Neural cell (in vitro differentiated cells): Measurements from ENCODE around the gene S100A11.

Source experiments
- EP300 ChIP-seq: fragments of 450-650 bp; conservative IDR thresholded peaks from 2 replicates; pipeline ENCODE4 v1.6.1; 2014; ENCODE audit warnings: antibody characterized with exemption, mild to moderate bottlenecking, moderate library complexity; ENCODE audit not compliant: poor library complexity, severe bottlenecking
- EZH2 ChIP-seq: fragments of 200-600, 300-800 bp; shearing (Covaris generic), sonication (generic); IDR thresholded peaks from 2 replicates; pipeline ENCODE4 v1.6.1; 2014; ENCODE audit warnings: antibody characterized with exemption, low read length, borderline replicate concordance, mild to moderate bottlenecking; ENCODE audit not compliant: insufficient read depth, poor library complexity, severe bottlenecking
- MXI1 ChIP-seq: fragments of 450-650 bp; conservative IDR thresholded peaks from 2 replicates; pipeline ENCODE4 v1.6.1; 2014; ENCODE audit warnings: antibody characterized with exemption, mild to moderate bottlenecking; ENCODE audit not compliant: poor library complexity, severe bottlenecking
- POLR2AphosphoS5 ChIP-seq: IDR thresholded peaks from 2 replicates; pipeline ENCODE4 v1.6.1; 2012
- RAD21 ChIP-seq: fragments of 450-650 bp; conservative IDR thresholded peaks from 2 replicates; pipeline ENCODE4 v1.6.1; 2014; ENCODE audit warnings: antibody characterized with exemption, mild to moderate bottlenecking, moderate library complexity
- SMC3 ChIP-seq: fragments of 450-650 bp; conservative IDR thresholded peaks from 2 replicates; pipeline ENCODE4 v1.6.1; 2014; ENCODE audit warnings: antibody characterized with exemption, mild to moderate bottlenecking, moderate library complexity; ENCODE audit not compliant: poor library complexity
- TAF1 ChIP-seq: IDR thresholded peaks from 2 replicates; pipeline ENCODE4 v1.6.1; 2012; ENCODE audit warnings: low read depth
- TF ChIP-seq, protein P1 (sequence below): IDR thresholded peaks from 2 replicates; pipeline ENCODE4 v1.6.1; 2012; ENCODE audit warnings: borderline replicate concordance
- TF ChIP-seq, protein P2 (sequence below): fragments of 450-650 bp; IDR thresholded peaks from 2 replicates; pipeline ENCODE4 v1.5.1; 2014; ENCODE audit warnings: antibody characterized with exemption, mild to moderate bottlenecking, moderate library complexity; ENCODE audit not compliant: poor library complexity, severe bottlenecking

DNA sequence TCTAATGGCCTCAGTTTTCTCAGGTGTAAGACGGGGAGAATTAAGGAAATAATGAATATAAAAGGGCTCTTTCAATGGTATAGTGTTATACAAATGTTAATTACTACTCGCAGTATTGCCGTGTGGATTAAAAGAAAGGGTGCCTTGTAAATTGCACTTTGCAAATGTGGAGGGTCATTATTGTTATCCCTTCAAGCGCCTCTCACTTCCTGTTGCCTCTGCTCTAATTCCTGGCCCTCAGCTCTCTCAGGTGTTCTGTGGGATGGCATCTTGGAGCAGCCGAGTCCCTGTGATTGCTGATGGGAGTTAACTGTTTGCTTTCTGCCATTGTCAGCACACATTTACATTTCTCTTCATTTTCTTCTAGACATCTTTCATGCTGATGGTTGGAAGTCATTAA is 7.1 kb upstream of the S100A11 start:
- TF ChIP-seq, protein P1, sequence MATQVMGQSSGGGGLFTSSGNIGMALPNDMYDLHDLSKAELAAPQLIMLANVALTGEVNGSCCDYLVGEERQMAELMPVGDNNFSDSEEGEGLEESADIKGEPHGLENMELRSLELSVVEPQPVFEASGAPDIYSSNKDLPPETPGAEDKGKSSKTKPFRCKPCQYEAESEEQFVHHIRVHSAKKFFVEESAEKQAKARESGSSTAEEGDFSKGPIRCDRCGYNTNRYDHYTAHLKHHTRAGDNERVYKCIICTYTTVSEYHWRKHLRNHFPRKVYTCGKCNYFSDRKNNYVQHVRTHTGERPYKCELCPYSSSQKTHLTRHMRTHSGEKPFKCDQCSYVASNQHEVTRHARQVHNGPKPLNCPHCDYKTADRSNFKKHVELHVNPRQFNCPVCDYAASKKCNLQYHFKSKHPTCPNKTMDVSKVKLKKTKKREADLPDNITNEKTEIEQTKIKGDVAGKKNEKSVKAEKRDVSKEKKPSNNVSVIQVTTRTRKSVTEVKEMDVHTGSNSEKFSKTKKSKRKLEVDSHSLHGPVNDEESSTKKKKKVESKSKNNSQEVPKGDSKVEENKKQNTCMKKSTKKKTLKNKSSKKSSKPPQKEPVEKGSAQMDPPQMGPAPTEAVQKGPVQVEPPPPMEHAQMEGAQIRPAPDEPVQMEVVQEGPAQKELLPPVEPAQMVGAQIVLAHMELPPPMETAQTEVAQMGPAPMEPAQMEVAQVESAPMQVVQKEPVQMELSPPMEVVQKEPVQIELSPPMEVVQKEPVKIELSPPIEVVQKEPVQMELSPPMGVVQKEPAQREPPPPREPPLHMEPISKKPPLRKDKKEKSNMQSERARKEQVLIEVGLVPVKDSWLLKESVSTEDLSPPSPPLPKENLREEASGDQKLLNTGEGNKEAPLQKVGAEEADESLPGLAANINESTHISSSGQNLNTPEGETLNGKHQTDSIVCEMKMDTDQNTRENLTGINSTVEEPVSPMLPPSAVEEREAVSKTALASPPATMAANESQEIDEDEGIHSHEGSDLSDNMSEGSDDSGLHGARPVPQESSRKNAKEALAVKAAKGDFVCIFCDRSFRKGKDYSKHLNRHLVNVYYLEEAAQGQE, result no peak
- TF ChIP-seq, protein P2, sequence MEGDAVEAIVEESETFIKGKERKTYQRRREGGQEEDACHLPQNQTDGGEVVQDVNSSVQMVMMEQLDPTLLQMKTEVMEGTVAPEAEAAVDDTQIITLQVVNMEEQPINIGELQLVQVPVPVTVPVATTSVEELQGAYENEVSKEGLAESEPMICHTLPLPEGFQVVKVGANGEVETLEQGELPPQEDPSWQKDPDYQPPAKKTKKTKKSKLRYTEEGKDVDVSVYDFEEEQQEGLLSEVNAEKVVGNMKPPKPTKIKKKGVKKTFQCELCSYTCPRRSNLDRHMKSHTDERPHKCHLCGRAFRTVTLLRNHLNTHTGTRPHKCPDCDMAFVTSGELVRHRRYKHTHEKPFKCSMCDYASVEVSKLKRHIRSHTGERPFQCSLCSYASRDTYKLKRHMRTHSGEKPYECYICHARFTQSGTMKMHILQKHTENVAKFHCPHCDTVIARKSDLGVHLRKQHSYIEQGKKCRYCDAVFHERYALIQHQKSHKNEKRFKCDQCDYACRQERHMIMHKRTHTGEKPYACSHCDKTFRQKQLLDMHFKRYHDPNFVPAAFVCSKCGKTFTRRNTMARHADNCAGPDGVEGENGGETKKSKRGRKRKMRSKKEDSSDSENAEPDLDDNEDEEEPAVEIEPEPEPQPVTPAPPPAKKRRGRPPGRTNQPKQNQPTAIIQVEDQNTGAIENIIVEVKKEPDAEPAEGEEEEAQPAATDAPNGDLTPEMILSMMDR, result no peak
- TF ChIP-seq EZH2, result no peak
- TF ChIP-seq TAF1, result no peak
- no peak for TF ChIP-seq RAD21
- TF ChIP-seq EP300, result no peak
- no peak for TF ChIP-seq MXI1
- TF ChIP-seq POLR2AphosphoS5, result no peak
- TF ChIP-seq SMC3, result no peak
